ENCODE results near the gene TRPM2.
"Not testable (repeated sequence)": the region's sequence is repeated elsewhere in the genome, so short reads cannot be mapped to it uniquely, and the experiment has no call there.

TRPM2 gene

DNA sequence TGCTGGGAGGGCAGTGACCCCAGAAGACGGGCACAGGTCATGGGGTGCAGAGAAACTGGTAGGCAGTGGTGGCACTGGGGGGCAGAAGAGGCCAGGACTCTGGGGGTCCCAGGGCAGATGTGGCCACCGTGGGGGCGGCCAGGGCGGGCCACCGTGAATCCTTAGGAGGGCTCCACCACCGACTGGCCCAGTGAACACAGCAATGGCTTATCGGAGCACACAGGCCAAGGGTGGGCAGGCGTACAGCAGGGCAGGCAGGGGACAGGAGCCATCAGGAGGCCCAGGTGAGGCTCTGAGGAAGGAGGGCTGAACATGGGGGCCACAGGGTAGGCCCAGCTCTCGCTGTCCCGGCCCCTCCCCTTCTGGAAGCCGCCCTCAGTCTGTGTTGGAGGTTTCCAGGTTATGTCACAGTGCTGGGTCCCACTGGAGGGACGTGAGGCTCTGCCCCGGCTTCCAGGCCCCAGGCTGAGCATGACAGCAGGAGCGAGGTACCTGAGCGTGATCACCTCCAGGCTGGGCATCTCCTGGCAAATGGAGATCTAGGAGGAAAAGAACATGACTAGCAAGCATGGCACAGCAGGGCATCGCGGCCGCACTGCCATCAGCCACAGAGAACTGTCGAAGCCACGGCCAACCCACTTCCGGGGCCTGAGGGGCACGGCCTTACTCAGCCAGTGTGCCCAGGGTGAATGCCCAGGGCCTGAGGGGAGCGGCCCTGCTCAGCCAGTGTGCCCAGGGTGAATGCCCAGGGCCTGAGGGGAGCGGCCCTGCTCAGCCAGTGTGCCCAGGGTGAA lies 18.0 kb upstream of the TRPM2 start:
- H3K4me3 Mint-ChIP-seq = no peak overlapping the region
- DNase-seq (no peak), ATAC-seq (replicated peaks) (no peak)
- H3K27ac Mint-ChIP-seq = no peak overlapping the region
- no peaks in the 10 kb centered on the region for H3K9me3 Mint-ChIP-seq
- H3K4me1 Mint-ChIP-seq = peaks cover 8 to 27% of the 10 kb centered on the region in 2 donors
- H3K36me3 Mint-ChIP-seq = peaks cover 25 to 37% of the 10 kb centered on the region in 2 donors
- no peaks in the 10 kb centered on the region for H3K27me3 Mint-ChIP-seq

DNA sequence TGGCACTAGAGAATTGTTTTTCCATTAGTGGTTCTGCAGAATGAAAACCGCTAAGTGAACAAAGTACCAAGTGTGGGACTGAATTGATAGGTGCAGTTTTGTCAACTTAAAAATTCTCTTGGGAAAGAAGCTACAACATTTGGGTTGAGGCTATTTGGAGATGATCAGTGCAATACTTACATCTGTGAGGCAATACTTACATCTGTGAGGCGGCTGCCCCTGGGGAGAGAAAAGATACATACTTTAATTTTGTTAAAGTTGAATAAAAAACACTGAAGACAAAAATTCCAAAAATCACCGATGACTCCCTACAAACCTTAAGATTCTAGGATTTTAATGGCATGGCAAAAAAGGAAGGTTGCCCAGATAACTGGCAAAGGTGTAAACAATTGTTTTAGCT lies 16.0 kb upstream of the TRPM2 start:
- no peak for DNase-seq
- Mint-ChIP-seq H3K4me1 (peaks cover 18 to 34% of the 10 kb centered on the region in 2 donors), H3K4me3 (no peak overlapping the region), H3K27me3 (no peaks in the 10 kb centered on the region), H3K9me3 (no peaks in the 10 kb centered on the region), H3K36me3 (peaks cover 17 to 27% of the 10 kb centered on the region in 2 donors), H3K27ac (peak overlapping the region; percentile 65)
- no peak for ATAC-seq (replicated peaks)

DNA sequence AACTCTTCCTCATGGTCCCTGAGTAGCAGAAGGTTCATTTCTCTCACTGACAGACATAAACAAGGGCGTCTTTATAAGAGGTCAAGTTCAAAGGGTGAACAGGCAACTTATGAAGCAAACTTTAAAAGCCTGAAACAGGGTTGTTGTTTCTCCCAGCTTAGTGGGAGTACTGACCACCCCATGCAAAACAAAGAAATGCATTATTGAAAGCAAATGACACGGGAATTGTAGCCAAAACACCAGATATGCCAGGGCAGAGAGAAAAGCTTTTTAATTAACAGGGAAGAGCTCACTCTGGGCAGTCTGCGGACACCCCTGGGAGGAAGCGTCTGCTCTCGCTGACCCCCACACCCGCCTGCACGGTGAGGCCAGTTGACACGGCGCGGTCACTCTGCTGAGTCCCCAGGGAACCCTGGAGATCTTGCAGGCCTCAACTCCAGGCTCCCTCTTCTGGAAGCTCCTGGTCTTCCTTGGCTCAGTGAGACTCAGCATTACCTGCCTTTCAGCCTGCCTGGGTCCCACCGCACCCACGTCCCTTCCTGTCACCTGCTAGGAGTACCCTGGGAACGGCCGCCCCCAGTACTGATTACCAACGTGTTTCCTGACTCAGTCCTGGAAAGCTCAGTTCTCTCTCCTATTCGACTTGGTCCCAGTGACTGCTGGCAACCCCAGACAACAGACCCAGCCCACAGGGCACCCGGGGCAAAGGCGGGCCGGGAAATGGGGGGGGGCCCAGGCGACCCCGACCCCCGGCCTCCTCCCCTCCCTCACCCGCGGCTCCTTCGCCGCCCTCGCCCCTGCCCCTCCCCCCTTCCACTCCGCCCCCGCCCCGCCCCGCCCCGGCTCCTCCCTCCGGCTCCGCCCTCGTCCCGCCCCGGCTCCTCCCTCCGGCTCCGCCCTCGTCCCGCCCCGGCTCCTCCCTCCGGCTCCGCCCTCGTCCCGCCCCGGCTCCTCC lies 15.2 kb upstream of the TRPM2 start:
- peak; percentile 37 for DNase-seq
- no peaks in the 10 kb centered on the region for H3K27me3 Mint-ChIP-seq

DNA sequence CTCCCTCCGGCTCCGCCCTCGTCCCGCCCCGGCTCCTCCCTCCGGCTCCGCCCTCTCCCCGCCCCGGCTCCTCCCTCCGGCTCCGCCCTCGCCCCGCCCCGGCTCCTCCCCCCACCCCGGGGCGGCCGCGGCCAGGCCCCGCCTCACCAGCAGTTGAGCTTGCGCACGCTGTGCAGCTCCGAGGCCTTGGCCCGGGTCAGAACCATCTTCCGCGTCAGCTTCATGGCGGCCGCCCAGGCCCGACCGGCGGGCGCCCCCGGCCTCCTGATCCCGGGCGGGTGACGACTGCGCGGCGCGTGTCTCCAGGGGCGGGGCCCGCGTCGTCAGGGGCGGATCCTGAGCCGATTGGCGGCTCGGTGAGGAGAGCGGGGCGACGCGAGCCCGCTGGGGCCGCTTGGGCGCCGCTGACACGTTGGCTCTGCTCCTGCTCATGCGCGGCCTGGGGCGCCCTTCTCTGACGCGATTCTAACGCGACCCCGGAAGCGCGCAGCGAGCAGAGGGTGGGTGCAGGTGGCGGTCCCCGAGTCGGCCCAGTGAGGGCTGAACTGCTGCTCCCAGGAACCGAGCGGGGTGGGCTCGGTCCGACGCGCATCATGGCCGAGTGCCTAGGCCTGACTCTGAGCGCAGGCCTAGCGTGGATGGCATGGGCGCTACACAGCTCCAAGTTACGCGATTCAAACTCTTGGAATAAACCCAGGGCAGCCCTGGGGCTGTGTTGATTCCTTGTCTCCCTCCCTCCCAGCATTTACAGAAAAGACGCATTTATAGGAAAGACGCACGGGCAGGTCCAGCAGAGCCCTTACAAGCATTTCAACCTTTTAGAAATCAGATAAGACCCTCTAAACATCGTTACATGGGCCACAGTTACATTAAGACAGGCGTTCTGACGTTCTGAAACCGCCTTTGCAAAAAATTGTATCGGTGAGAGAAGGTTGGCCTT lies 14.2 kb upstream of the TRPM2 start, which contains the start of gene CFAP410:
Gene CFAP410 (minus strand): TSS at position 420 of the 940 bp plus-strand sequence. CDS start 196 bp downstream, at position 224.
- DNase-seq (peak; percentile 95), ATAC-seq (replicated peaks) (peak; percentile 93 to 95)
- H3K36me3 Mint-ChIP-seq = peaks cover 14 to 18% of the 10 kb centered on the region in 2 donors
- peaks cover 16 to 34% of the 10 kb centered on the region in 2 donors for H3K4me1 Mint-ChIP-seq
- H3K4me3 Mint-ChIP-seq = peak within 1 kb of the TSS; percentile 97 to 98
- peak within 1 kb of the TSS; percentile 100 for H3K27ac Mint-ChIP-seq
- peaks cover 0 to under 1% of the 10 kb centered on the region in 2 donors for H3K27me3 Mint-ChIP-seq
- H3K9me3 Mint-ChIP-seq = no peaks in the 10 kb centered on the region

More for the DNA sequence above, 15.2 kb upstream of the TRPM2 start:
- Mint-ChIP-seq H3K9me3 (no peaks in the 10 kb centered on the region), H3K27ac (peak overlapping the region; percentile 65), H3K4me3 (peak overlapping the region; percentile 45 to 70), H3K36me3 (peaks cover 14 to 21% of the 10 kb centered on the region in 2 donors), H3K4me1 (peaks cover 16 to 34% of the 10 kb centered on the region in 2 donors)
- ATAC-seq (replicated peaks) = peak; percentile 9 to 10

DNA sequence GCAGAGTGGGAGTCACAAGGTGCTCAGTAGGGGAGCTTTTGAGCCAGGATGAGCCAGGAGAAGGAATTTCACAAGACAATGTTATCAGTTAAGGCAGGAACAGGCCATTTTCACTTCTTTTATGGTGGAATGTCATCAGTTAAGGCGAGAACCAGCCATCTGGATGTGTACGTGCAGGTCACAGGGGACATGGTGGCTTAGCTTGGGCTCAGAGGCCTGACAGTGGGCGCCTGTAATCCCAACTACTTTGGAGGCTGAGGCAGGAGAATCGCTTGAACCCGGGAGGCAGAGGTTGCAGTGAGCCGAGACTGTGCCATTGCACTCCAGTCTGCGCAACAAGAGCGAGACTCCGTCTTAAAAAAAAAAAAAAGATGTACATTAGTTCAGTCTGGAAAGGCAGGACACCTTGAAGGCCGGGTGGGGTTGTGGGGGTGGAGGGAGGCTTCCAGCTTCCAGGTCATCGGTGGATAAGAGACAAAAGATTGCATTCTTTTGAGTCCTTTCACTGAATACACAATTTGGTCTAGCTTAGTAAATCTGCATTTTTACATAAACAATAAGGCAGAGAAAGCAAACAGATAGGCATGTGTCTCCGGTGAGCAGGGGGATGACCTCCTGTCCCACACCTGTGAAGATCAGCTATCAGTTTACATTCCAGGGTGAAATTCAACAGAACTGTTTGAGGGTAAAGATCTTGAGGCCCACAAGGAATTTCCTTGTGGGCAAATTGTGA lies 11.5 kb upstream of the TRPM2 start:
- Mint-ChIP-seq H3K27me3 (peaks cover 4 to 19% of the 10 kb centered on the region in 2 donors), H3K4me1 (peaks cover 20 to 34% of the 10 kb centered on the region in 2 donors)
- not testable (repeated sequence) for H3K9me3 Mint-ChIP-seq; H3K27ac Mint-ChIP-seq; H3K4me3 Mint-ChIP-seq; DNase-seq; H3K36me3 Mint-ChIP-seq; ATAC-seq (replicated peaks)

DNA sequence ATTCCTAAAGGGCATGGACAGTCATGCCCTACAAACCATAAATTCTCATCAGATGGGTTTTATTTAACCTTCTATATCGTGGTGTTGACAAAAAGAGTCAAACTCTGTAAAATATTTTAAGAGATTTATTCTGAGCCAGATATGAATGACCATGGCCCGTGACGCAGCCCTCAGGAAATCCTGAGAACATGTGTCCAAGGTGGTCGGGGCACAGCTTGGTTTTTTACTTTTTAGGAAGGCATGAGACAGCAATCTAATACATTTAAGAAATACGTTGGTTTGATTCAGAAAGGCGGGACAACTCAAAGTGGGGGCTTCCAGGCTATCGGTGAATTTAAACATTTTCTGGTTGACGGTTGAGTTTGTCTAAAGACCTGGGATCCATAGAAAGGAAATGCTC lies 10.4 kb upstream of the TRPM2 start:
- Mint-ChIP-seq H3K4me1 (peaks cover 20 to 23% of the 10 kb centered on the region in 2 donors), H3K27me3 (peaks cover 4 to 19% of the 10 kb centered on the region in 2 donors), H3K27ac (peak overlapping the region; percentile 31)
- not testable (repeated sequence) for H3K4me3 Mint-ChIP-seq; H3K36me3 Mint-ChIP-seq; ATAC-seq (replicated peaks); DNase-seq; H3K9me3 Mint-ChIP-seq

DNA sequence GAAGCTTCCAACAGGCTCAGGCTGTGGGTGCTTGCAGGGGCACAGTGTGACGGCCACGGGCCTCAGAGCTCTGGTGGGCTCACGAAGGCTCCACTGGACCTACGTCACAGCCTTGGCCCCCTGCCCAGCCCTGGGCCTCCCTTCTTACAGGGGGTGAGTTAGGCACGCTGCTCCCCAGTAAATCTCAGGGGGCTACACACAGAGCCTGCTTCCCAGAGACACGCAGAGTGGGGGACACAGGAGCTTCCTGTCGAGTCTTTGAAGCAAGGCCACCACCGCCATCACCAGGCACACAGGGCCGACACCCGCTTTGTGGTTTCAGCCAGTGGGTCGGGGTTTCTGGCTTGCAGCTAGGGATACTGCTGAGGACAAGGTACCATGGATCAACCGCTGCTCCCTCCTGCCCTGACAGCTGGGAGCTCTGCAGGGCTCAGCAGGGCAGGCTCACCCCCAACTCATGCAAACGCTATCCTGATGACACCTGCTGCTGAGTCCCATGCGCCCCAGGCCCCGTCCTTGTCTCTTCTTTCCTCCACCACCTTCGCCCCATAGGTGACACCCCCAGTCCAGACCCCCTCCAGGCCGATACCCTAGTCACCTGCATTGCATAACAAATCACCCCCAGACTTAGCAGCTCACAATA lies 8.8 kb upstream of the TRPM2 start:
- Mint-ChIP-seq H3K27me3 (peaks cover 17 to 36% of the 10 kb centered on the region in 2 donors), H3K27ac (no peak overlapping the region), H3K4me3 (no peak overlapping the region)

DNA sequence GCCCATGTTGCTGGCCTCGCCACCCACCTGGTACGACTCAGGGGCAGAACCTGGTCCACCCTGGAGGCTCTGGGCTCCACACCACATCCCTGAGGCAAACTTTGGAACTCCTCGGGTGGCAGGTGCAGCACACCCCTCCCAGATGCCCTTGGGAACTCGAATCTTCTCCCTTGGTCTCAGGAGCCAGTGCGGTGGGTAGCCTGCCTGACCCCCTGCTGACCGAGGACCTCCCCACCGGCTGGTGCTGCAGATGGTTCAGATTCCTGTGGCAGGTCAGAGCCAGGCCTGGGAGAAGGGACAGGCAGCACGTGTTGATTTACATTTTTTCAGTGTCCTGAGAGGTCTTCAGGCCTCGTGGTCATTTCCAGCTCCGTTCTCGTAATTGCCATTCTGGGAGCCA lies 7.9 kb upstream of the TRPM2 start:
- H3K27me3 Mint-ChIP-seq = peaks cover 18 to 38% of the 10 kb centered on the region in 2 donors
- no peak overlapping the region for H3K27ac Mint-ChIP-seq

More for the DNA sequence above, 8.8 kb upstream of the TRPM2 start:
- H3K9me3 Mint-ChIP-seq = no peaks in the 10 kb centered on the region
- DNase-seq (no peak), ATAC-seq (replicated peaks) (no peak)
- H3K4me1 Mint-ChIP-seq = peaks cover 14 to 15% of the 10 kb centered on the region in 2 donors
- H3K36me3 Mint-ChIP-seq = no peaks in the 10 kb centered on the region

DNA sequence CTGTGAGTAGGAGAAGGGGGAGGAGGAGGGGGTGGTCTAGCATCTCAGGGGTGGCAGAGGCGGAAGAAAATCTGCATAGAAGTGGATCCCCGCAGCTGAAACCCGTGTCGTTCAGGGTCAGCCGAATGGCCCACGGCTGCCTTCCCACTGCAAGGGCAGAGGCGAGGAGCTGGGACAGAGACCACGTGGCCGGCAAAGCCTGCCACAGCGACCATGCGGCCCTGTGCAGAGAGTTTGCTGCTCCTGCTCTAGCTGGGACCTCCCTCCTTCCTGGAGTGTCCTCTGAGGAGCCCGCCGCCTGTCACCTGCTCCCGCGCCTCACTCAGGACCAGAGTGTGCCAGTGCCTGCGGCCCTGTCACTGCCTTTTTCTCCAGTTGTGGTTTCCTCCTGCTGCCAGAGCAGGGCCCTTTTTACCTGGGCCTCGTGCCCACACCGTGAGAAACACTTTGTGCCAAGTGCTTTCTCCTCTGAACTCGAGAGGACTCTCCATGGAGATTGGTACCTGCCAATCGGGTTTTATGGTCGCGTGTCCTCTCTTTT lies 5.4 kb upstream of the TRPM2 start:
- Mint-ChIP-seq H3K27me3 (peaks cover 23 to 46% of the 10 kb centered on the region in 2 donors), H3K4me1 (peaks cover 8 to 10% of the 10 kb centered on the region in 2 donors), H3K9me3 (no peaks in the 10 kb centered on the region), H3K4me3 (no peak overlapping the region), H3K27ac (no peak overlapping the region), H3K36me3 (no peaks in the 10 kb centered on the region)
- ATAC-seq (replicated peaks) (no peak), DNase-seq (no peak)

More for the DNA sequence above, 7.9 kb upstream of the TRPM2 start:
- Mint-ChIP-seq H3K4me3 (no peak overlapping the region), H3K9me3 (no peaks in the 10 kb centered on the region), H3K36me3 (no peaks in the 10 kb centered on the region), H3K4me1 (peaks cover 7 to 13% of the 10 kb centered on the region in 2 donors)
- ATAC-seq (replicated peaks) = no peak
- no peak for DNase-seq

DNA sequence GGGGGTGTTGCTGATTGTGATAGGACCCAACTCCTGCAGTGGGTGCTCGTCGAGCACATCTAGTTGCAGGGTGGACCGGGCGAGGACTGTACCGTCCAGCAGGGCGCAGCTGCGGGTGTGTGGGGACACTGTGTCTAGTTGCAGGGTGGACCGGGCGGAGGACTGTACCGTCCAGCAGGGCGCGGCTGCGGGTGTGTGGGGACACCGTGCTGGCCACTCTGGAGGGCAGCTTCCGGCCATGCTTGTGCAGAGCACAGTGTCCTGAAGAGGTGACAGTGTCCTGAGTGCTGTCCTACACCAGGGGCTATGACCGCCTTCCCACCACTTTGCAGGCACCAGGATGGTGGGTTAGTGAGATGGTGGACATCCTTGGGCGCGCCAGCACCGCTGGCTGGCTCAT lies 4.6 kb upstream of the TRPM2 start:
- Mint-ChIP-seq H3K27me3 (peaks cover 23 to 46% of the 10 kb centered on the region in 2 donors), H3K9me3 (no peaks in the 10 kb centered on the region), H3K36me3 (no peaks in the 10 kb centered on the region), H3K27ac (no peak overlapping the region), H3K4me3 (peak overlapping the region; percentile 25 to 64), H3K4me1 (peaks cover 16 to 19% of the 10 kb centered on the region in 2 donors)
- no peak for ATAC-seq (replicated peaks)
- DNase-seq = no peak

DNA sequence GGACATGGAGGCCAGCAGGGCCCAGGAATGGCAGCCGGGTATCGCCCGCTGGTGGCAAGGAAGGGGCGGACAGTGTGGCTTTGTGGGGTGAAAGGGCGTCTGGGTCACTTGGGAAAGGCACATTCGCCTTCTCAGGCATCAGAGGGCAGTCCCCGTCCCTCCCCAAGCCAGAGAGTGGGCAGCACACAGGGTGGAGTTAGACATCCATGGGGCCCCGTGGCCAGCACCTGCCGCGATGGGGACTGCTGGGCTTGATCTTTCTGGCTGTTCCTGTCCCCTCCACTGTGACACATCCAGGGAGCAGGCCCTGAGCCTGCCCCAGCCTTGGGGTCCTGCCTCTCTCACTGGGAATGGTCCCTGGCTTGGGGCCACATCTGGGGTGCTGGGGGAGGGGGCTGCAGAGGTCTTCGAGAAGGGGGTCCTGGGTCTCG lies 4.0 kb upstream of the TRPM2 start:
- DNase-seq = no peak
- Mint-ChIP-seq H3K27me3 (peaks cover 23 to 43% of the 10 kb centered on the region in 2 donors), H3K36me3 (no peaks in the 10 kb centered on the region), H3K4me1 (peaks cover 21 to 24% of the 10 kb centered on the region in 2 donors), H3K4me3 (peak overlapping the region in 1 of 2 donors; percentile 64), H3K9me3 (no peaks in the 10 kb centered on the region), H3K27ac (peak overlapping the region; percentile 76)
- ATAC-seq (replicated peaks) = no peak

All from stimulated activated naive B cell treated with anti-CD40 and anti-IgM and Interleukin-4, amounts not matched to agents 10 μg/mL and 1 μg/mL and 100 μg/mL, for 72 hours (primary cell).